Caco-2 (cell line): ENCODE results near the gene CGA. TPM values are rescaled to one million over a fixed set of nuclear protein-coding genes. Genes with fewer than 3 reads are reported as not detected.

Experiments
- BruUV-seq: library from RNA; stranded (reverse); fragments of 400-500 nt; replicated peaks from 2 replicates; lab custom pipeline; 2021; lab: Mats Ljungman, UMichigan
- CTCF ChIA-PET: fragments of 300-600 bp; sonication (Branson Sonifier 250); formaldehyde crosslinking; loops from one replicate; lab custom pipeline; 2022; ENCODE audit warnings: antibody characterized with exemption; lab: Charles Lee
- POLR2A ChIA-PET: fragments of 300-600 bp; sonication (Branson Sonifier 250); formaldehyde crosslinking; loops from one replicate; lab custom pipeline; 2022; ENCODE audit warnings: antibody characterized with exemption; lab: Charles Lee
- DNase-seq, 2 experiments: peaks; one replicate each; pipeline versions ENCODE4 v3.0.0 to v3.0.0-alpha.2; 2020 to 2022
- H3K27me3 ChIP-seq: replicated peaks from 2 replicates; pipeline ENCODE4 v1.6.0; 2011; ENCODE audit warnings: low read length; ENCODE audit not compliant: control insufficient read depth, insufficient read depth
- H3K36me3 ChIP-seq: 2 replicates; pipeline ENCODE4 v1.5.1; 2011; ENCODE audit warnings: low read length; ENCODE audit not compliant: control insufficient read depth, insufficient read depth
- H3K4me1 ChIP-seq: fragments of 250-450 bp; sonication (Bioruptor Pico); 2 replicates; pipeline ENCODE4 v1.5.1; 2020; ENCODE audit warnings: mild to moderate bottlenecking
- H3K4me3 ChIP-seq: 2 replicates; pipeline ENCODE4 v1.5.1; 2011; ENCODE audit warnings: low read depth, mild to moderate bottlenecking, control low read depth, low read length
- H3K9me3 ChIP-seq: fragments of 250-450 bp; sonication (Bioruptor Pico); 2 replicates; pipeline ENCODE4 v1.5.1; 2020; ENCODE audit warnings: mild to moderate bottlenecking, moderate library complexity
- H3K27ac Mint-ChIP-seq: one replicate; pipeline ENCODE4 v1.8.0; 2022; ENCODE audit warnings: mixed read lengths; ENCODE audit not compliant: unreplicated experiment
- H3K27me3 Mint-ChIP-seq: one replicate; pipeline ENCODE4 v1.8.0; 2022; ENCODE audit warnings: mixed read lengths; ENCODE audit not compliant: insufficient read depth, unreplicated experiment
- H3K36me3 Mint-ChIP-seq: one replicate; pipeline ENCODE4 v1.8.0; 2022; ENCODE audit warnings: mild to moderate bottlenecking, mixed read lengths; ENCODE audit not compliant: insufficient read depth, unreplicated experiment
- H3K4me1 Mint-ChIP-seq: one replicate; pipeline ENCODE4 v1.8.0; 2022; ENCODE audit warnings: low read depth, mixed read lengths; ENCODE audit not compliant: unreplicated experiment
- H3K4me3 Mint-ChIP-seq: one replicate; pipeline ENCODE4 v1.8.0; 2022; ENCODE audit warnings: mild to moderate bottlenecking, moderate library complexity, mixed read lengths; ENCODE audit not compliant: unreplicated experiment
- H3K9me3 Mint-ChIP-seq: one replicate; pipeline ENCODE4 v1.8.0; 2022; ENCODE audit warnings: mixed read lengths; ENCODE audit not compliant: unreplicated experiment
- intact Hi-C: fragments of 100-400 bp; cut with micrococcal nuclease; formaldehyde crosslinking; loops from one replicate; pipeline ENCODE4 v1.10.0; 2022; ENCODE audit not compliant: unreplicated experiment
- total RNA-seq: library from RNA; stranded (reverse); gene quantifications from 2 replicates; pipeline ENCODE4 v1.2.3, GENCODE V29; 2022
- TF ChIP-seq, protein P1 (sequence below), 2 experiments: fragments of 200-600 bp in 1 of 2; IDR thresholded peaks; 1 replicate in 1 of 2; 2 replicates in 1 of 2; pipeline versions ENCODE4 v1.5.1 to v1.8.0; 2011 to 2022; ENCODE audit warnings: antibody characterized with exemption in 1 of 2, control low read depth in 1 of 2, inconsistent platforms in 1 of 2, low read depth in 1 of 2, low read length in 1 of 2, mild to moderate bottlenecking in 1 of 2, moderate library complexity in 1 of 2; ENCODE audit not compliant: insufficient read depth in 1 of 2, severe bottlenecking in 1 of 2, unreplicated experiment in 1 of 2

The CGA gene
- total RNA-seq, 1 experiment from 2014 or later: not detected

DNA sequence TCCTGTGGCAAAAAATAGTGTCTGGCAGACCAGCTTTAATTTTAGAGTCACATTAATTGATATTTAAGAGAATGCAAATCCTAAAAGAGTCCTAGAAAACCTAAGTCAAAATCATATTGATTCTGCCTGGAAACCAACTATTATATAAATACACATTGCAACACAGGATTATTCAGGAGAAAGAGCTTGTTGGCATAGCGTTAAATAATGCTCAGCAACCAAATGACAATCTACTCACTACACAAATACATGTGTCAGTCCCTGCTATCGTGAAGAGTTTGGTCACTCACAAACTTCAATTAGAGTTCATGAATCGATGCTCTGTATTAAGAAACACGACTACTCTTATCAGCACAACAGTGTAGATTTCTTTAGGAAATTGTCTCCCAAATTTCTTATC, 54.2 kb downstream of the CGA start:
- Mint-ChIP-seq H3K27me3 (peaks cover 4% of the 10 kb centered on the region), H3K27ac (no peak overlapping the region), H3K4me3 (no peak overlapping the region), H3K9me3 (peaks cover 9% of the 10 kb centered on the region), H3K36me3 (no peaks in the 10 kb centered on the region), H3K4me1 (no peaks in the 10 kb centered on the region)
- BruUV-seq: no TSS peak
- ChIA-PET CTCF (no interaction called here), POLR2A (no interaction called here)
- no peak for DNase-seq
- TF ChIP-seq, protein P1, sequence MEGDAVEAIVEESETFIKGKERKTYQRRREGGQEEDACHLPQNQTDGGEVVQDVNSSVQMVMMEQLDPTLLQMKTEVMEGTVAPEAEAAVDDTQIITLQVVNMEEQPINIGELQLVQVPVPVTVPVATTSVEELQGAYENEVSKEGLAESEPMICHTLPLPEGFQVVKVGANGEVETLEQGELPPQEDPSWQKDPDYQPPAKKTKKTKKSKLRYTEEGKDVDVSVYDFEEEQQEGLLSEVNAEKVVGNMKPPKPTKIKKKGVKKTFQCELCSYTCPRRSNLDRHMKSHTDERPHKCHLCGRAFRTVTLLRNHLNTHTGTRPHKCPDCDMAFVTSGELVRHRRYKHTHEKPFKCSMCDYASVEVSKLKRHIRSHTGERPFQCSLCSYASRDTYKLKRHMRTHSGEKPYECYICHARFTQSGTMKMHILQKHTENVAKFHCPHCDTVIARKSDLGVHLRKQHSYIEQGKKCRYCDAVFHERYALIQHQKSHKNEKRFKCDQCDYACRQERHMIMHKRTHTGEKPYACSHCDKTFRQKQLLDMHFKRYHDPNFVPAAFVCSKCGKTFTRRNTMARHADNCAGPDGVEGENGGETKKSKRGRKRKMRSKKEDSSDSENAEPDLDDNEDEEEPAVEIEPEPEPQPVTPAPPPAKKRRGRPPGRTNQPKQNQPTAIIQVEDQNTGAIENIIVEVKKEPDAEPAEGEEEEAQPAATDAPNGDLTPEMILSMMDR (IDR thresholded peaks at IDR 0.05; ENCODE audit: insufficient read depth in 1 of 2, low read depth in 1 of 2, low read length in 1 of 2, severe bottlenecking in 1 of 2, unreplicated experiment in 1 of 2): no peak
- no peaks in the 10 kb centered on the region for H3K27me3 ChIP-seq
- no peaks in the 10 kb centered on the region for H3K4me1 ChIP-seq
- no peaks in the 10 kb centered on the region for H3K9me3 ChIP-seq
- no peaks in the 10 kb centered on the region for H3K36me3 ChIP-seq
- intact Hi-C loops: no loop called here
- no peak overlapping the region for H3K4me3 ChIP-seq

Other genes starting within 250 kb of the CGA start
- gene HTR1E, start 157.6 kb downstream of the CGA start, total RNA-seq: not detected in 2 replicates
- gene ZNF292, start 60.5 kb upstream of the CGA start, total RNA-seq: 32.2 and 35.8 TPM in 2 replicates
- 8.5 and 8.7 TPM in 2 replicates for gene SMIM8, start 227.5 kb upstream of the CGA start, total RNA-seq
- gene GJB7, start 234.2 kb upstream of the CGA start, total RNA-seq: 4.3 and 5.0 TPM in 2 replicates
- 2.3 and 3.3 TPM in 2 replicates for gene C6orf163, start 249.7 kb upstream of the CGA start, total RNA-seq